Transverse colon (tissue), 4 donors: ENCODE results near the gene REN. TPM values are rescaled to one million over a fixed set of nuclear protein-coding genes. Genes with fewer than 3 reads are reported as not detected.

Experiments used
- DNase-seq: peaks from one replicate; pipeline ENCODE4 v3.0.0-alpha.2; 2019
- H3K27ac ChIP-seq, 4 donors: fragments of 200-600 bp; sonication (generic); 2 replicates each; pipeline ENCODE4 v1.5.1; 2016 to 2018; ENCODE audit warnings: inconsistent platforms in 4 of 4
- H3K27me3 ChIP-seq: fragments of 200-600 bp; sonication (generic); 2 replicates; pipeline ENCODE4 v1.5.1; 2017; ENCODE audit warnings: inconsistent platforms
- H3K36me3 ChIP-seq, 4 donors: fragments of 200-600 bp; sonication (generic); 2 replicates each; pipeline ENCODE4 v1.5.1; 2017 to 2019; ENCODE audit warnings: inconsistent platforms in 4 of 4
- H3K4me1 ChIP-seq, 4 donors: fragments of 200-600 bp; sonication (generic); 2 replicates each; pipeline ENCODE4 v1.5.1; 2017 to 2020; ENCODE audit warnings: inconsistent platforms in 4 of 4
- H3K4me3 ChIP-seq, 4 donors: fragments of 200-600 bp; sonication (generic); 1 replicate in 1 of 4; 2 replicates in 3 of 4; pipeline versions ENCODE4 v1.5.1 to v1.6.1; 2017 to 2019; ENCODE audit warnings: inconsistent platforms in 4 of 4
- H3K9me3 ChIP-seq, 2 donors: fragments of 200-600 bp; sonication (generic); 2 replicates each; pipeline ENCODE4 v1.5.1; 2017 to 2019; ENCODE audit warnings: inconsistent platforms in 2 of 2
- CTCF ChIP-seq, 5 experiments: fragments of 200-600 bp in 3 of 5; fragments of 450-650 bp in 2 of 5; sonication (generic) in 3 of 5; IDR thresholded peaks; 1 replicate in 2 of 5; 2 replicates in 3 of 5; pipeline ENCODE4 v1.5.1; 2016 to 2017; ENCODE audit warnings: antibody characterized with exemption in 5 of 5, inconsistent platforms in 3 of 5, mild to moderate bottlenecking in 2 of 5, moderate library complexity in 1 of 5
- EP300 ChIP-seq: sonication (generic); formaldehyde crosslinking; IDR thresholded peaks from one replicate; pipeline ENCODE4 v1.6.1; 2017; ENCODE audit warnings: antibody characterized with exemption, low read depth
- POLR2A ChIP-seq: fragments of 450-650 bp; IDR thresholded peaks from one replicate; pipeline ENCODE4 v1.6.1; 2016; ENCODE audit warnings: antibody characterized with exemption, mild to moderate bottlenecking, moderate library complexity
- POLR2AphosphoS5 ChIP-seq, 3 donors: sonication (generic); formaldehyde crosslinking; IDR thresholded peaks; one replicate each; pipeline ENCODE4 v1.6.1; 2016; ENCODE audit warnings: antibody characterized with exemption in 3 of 3
- WGBS, 2 donors: methylation state at CpG; one replicate each; pipeline ENCODE4 v1.1.5; 2018; ENCODE audit warnings: low coverage in 1 of 2; 5-methylcytosine and 5-hydroxymethylcytosine counted together
- in situ Hi-C, 4 donors: fragments of 200-750 bp; cut with MboI; loops; one replicate each; pipeline versions ENCODE4 v1.15.0 to v1.15.1; 2017; ENCODE audit warnings: low sequenced_read_pairs in 3 of 4, low pct_ligation_motif_present in 1 of 4, low pct_unique_long_range_greater_than_20kb in 1 of 4
- intact Hi-C: fragments of 100-400 bp; cut with DNase I; formaldehyde crosslinking; loops from one replicate; pipeline ENCODE4 v1.15.1; 2023; ENCODE audit warnings: low total_unique reads
- total RNA-seq, 4 donors: library from RNA; depleted of rRNA; stranded (reverse); fragments of >200 nt; gene quantifications; one replicate each; pipeline ENCODE4 v1.1.0, GENCODE V29; 2016

REN gene
- total RNA-seq, 4 donors from 2014 or later = 2.7 TPM; not detected in 3

GRCh38 chr1:204146965-204147364 lies 19.2 kb downstream of the REN start:
- Histone ChIP-seq H3K27ac (no peak overlapping the region), H3K36me3 (no peaks in the 10 kb centered on the region), H3K4me1 (peaks cover 0 to 6% (median 0%) of the 10 kb centered on the region in 4 donors), H3K9me3 (no peaks in the 10 kb centered on the region), H3K4me3 (no peak overlapping the region), H3K27me3 (peaks cover 12% of the 10 kb centered on the region)
- no peak for TF ChIP-seq EP300
- no peak for TF ChIP-seq POLR2AphosphoS5 (IDR thresholded peaks at IDR 0.05)
- no peak for TF ChIP-seq CTCF (IDR thresholded peaks at IDR 0.05)
- TF ChIP-seq POLR2A = no peak
- DNase-seq = no peak
- in situ Hi-C loops = no loop called here
- intact Hi-C loops = no loop called here
- 81% methylated on average over 7 of the region's 7 CpGs; no CpG with 5 or more reads in 1 of the 2 donors for WGBS, 2 donors

GRCh38 chr1:204146309-204146708 lies 19.8 kb downstream of the REN start:
- H3K36me3 ChIP-seq = no peaks in the 10 kb centered on the region
- no peaks in the 10 kb centered on the region for H3K9me3 ChIP-seq
- intact Hi-C loops = no loop called here
- no peak overlapping the region for H3K27ac ChIP-seq
- in situ Hi-C loops = no loop called here
- peaks cover 0 to 2% (median 0%) of the 10 kb centered on the region in 4 donors for H3K4me1 ChIP-seq
- DNase-seq = no peak
- WGBS, 2 donors = 85% methylated on average over 6 of the region's 6 CpGs; no CpG with 5 or more reads in 1 of the 2 donors
- H3K4me3 ChIP-seq = no peak overlapping the region
- TF ChIP-seq EP300 (no peak), POLR2AphosphoS5 (IDR thresholded peaks at IDR 0.05) (no peak), CTCF (IDR thresholded peaks at IDR 0.05) (no peak), POLR2A (no peak)
- peaks cover 7% of the 10 kb centered on the region for H3K27me3 ChIP-seq

GRCh38 chr1:204145033-204145504 lies 21.1 kb downstream of the REN start:
- H3K4me3 ChIP-seq = no peak overlapping the region
- H3K27ac ChIP-seq = no peak overlapping the region
- TF ChIP-seq CTCF (IDR thresholded peaks at IDR 0.05) = no peak
- no peak for TF ChIP-seq POLR2A
- no peak for TF ChIP-seq EP300
- no peak for TF ChIP-seq POLR2AphosphoS5 (IDR thresholded peaks at IDR 0.05)
- no peaks in the 10 kb centered on the region for H3K4me1 ChIP-seq
- DNase-seq = no peak
- H3K9me3 ChIP-seq = no peaks in the 10 kb centered on the region
- H3K27me3 ChIP-seq = no peaks in the 10 kb centered on the region
- intact Hi-C loops = no loop called here
- WGBS, 2 donors = 66 to 77% methylated on average over 2 to 4 of the region's 4 CpGs
- in situ Hi-C loops = no loop called here
- no peaks in the 10 kb centered on the region for H3K36me3 ChIP-seq

GRCh38 chr1:204143276-204144041 lies 22.7 kb downstream of the REN start:
- intact Hi-C loops = no loop called here
- H3K36me3 ChIP-seq = no peaks in the 10 kb centered on the region

More at GRCh38 chr1:204143276-204144041, 22.7 kb downstream of the REN start:
- Histone ChIP-seq H3K9me3 (no peaks in the 10 kb centered on the region), H3K4me1 (no peaks in the 10 kb centered on the region), H3K4me3 (no peak overlapping the region), H3K27me3 (no peaks in the 10 kb centered on the region), H3K27ac (no peak overlapping the region)
- no peak for DNase-seq
- 80% methylated on average over 14 of the region's 14 CpGs; no CpG with 5 or more reads in 1 of the 2 donors for WGBS, 2 donors
- no peak for TF ChIP-seq POLR2A
- TF ChIP-seq CTCF (IDR thresholded peaks at IDR 0.05) = no peak
- TF ChIP-seq EP300 = no peak
- TF ChIP-seq POLR2AphosphoS5 (IDR thresholded peaks at IDR 0.05) = no peak
- in situ Hi-C loops = no loop called here
